CD4-positive, alpha-beta T cell treated with Interleukin-21 for 1 hour (primary cell): ENCODE results near the gene TULP4.
"Not testable (repeated sequence)": the region's sequence is repeated elsewhere in the genome, so short reads cannot be mapped to it uniquely, and the experiment has no call there.

Source experiments
- DNase-seq: peaks from one replicate; pipeline ENCODE4 v3.0.0-alpha.2; 2020

Gene TULP4

DNA sequence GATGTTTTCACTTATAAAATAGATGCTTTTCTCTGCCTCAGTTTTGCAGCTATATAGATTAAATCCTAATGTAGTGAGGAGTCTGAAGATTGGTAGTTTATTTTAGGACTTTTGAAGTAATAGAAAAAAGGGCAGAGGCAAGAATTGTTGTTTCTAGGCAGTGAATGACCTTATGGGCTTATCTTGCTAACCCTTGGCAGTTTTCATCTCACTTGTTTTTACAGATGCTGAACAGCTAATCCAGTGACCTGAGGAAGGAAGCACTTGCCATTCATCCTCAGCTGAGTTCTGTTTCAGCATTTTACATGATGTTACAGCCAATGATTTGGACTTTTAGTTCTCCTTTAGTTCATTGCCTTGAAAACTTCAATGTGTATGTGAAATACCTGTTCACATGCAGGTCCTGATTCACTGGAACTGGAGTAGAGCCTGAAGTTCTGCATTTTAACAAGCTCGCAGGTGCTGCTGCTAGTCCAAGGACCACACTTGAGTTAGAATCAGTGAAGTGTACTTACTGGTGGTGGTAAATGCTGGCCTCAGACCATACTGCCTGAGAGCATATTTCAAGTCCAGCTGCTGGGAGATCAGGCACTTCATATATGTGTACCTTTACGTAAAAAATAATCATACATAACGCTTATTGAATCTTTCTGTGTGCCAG is 86.9 kb downstream of the TULP4 start:
- DNase-seq = no peak

DNA sequence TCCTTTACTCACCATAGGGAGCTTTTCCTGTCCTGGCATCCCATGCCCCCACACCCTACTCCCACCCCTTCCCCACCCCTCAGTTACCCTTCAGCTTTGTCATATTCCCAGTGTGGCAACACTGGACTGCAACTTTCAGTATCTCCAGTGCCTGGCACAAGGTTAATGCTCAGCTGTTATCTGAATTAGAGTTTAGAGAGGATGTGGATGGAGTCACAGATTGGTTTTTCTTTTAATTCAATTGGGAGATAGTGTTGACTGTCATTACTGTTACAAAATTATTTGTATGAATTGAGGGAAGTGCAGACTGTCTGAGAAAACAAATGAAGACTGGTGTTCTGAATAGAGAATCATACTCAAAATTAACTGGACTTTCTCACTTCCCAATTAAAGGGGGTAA is 89.9 kb downstream of the TULP4 start:
- no peak for DNase-seq

DNA sequence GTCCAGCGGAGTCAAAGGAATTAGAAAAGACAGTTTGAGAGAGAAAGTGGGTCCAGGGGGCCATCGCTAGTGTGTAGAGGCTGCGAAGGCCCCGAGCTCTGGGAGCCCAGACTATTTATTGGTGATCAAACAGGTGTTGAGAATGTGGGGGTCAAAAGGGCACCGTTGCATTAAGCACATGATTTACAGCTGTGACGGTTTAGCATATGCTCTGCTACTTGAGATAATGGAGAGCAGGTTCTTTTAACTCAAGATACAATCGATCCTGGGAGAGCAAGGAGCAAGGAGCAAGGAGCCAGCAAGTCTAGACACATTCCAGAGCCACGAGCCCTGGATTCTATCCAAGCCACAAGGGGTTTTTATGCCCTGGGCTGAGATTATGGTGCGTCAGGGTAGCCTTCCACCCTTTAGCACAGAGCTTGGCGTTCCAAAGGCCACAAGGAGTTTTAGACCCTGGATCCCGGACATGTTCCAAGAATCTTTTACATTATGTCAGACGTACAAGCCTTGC is 93.1 kb downstream of the TULP4 start:
- DNase-seq = not testable (repeated sequence)

DNA sequence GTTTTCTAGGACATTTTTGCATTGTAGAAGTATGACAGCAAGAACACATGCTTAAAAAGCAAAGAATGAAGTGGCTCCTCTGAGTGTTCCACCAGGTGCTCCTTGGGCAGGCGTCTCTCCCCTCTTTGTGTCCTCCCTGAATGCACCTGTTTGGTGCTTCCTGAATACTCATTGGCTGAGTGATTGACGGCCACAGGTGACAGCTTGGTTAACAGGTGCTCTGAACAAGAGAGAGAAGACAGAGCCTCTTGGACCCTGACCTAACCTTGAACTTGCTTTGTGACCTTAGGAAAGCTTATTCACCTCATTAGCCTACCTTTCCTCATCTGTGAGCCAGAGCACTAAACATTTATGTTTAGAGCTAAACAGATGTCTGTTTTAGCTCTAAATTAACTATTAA is 93.7 kb downstream of the TULP4 start:
- no peak for DNase-seq

DNA sequence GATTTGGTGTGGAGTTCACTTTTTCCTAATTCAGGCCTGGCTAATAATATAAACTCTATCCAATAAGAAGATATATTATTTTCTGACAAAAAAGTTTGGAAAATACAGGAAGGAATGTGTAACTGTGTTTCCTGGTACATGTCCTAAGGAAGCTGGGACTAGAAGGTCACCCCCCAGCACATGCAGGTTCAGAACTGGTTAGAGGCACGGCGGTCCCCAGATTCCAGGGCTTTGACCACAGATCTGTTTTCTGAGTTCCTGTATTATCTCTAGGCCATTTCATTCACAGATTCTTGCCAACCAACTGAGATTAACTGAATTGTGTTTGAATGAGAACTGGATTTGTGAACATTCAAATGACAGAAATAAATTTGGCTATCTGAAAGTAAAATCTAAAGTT is 94.5 kb downstream of the TULP4 start:
- DNase-seq = no peak

DNA sequence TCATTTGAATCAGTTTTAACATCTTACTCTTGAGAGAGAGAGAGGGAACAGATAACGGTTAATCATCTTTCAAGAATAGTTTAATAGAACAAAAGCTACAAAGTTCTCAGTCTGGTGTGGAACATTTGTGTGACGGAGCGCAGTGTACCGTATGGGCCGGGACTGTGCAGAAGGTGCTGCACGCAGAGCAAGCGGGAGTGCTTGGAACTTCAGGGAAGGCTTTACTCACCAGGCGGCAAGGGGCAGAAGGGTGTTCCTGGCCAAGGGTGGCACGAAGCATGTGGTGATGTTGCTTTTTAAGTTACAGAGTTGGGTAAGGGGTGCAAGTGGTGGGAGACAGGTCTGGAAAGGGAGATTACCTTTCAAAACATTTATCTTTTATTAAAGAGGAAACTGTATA is 95.7 kb downstream of the TULP4 start:
- no peak for DNase-seq

DNA sequence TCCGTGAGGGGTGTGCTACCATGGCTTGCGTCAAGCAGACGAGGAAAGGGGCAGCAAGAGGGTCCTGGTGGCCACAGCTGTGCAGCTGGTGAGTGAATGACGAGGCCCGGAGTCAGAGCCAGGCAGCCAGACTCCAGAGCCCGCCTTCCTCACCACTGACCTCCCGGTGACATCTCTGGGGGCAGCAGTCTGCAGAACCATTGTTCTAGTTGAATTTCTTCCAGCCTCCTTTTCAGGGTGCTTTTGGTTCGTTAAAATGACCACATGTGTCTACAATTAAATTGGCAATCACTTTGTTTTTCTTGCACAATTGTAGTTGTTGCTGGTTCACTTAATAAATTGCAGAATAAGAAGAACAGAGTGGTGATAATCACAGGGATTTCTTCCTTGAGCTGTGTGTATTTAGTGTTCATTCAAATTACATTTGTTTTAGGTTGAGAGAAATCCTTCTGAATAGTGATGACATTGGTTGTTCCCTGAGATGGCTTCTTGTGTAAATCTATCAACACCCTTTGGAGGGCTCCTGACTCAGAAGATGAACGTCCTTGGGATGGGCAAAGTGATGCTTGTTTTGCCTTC is 96.4 kb downstream of the TULP4 start:
- DNase-seq = no peak

DNA sequence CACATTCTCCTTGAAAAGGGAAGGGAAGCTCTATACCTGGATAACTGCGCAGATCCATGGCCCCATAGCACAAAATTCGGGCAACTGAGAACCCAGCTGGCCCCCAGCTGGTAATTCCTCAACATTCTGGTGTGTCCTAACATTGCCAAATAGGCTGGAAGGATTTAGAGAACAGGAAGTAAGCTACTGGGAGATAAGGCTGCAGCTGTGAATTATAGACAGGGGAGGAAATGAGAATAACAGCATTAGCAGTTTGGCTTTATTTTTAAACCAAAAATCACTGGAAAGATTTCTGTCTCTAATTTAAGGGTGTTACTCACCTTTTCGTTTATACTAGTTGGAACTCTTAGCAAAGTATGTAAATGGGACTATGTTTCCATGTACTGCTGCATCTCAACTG is 97.2 kb downstream of the TULP4 start:
- no peak for DNase-seq

DNA sequence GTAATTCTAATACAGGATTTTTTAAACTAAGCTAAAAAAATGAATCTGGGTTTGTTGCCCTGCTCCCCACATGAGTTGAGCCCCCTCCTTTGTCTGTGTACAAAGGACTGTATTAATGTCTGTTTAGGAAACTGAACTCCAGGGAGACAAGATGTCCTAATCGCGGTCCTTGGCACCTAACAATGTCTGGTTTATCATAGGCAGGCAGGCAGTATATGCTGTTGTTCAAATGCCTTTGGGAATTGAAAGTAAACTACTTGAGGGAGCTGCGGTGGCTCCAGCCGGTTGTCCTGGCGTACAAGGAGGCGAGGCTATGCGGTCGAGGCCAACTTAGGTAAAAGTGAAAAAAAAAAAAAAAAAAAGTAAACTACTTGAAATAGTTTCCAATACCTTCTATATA is 98.5 kb downstream of the TULP4 start:
- DNase-seq = no peak

DNA sequence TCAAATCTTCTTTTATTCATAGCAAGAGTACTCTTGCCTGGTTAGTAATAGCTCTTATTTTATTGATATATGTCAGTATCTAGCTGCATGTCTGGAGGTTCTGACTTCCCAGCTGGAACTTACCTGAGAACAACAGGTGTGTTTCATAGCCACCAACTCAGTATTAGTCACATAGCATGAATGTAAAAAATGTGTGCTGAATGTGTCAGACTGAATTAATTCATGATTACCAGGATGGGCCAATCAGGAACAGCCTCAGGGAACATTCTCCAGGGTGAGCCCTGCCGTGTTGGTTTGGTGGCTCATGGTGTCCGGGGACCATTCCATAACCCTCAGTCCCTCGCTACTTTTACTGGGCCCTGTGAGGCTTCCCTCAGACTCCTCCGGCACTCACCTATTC is 99.7 kb downstream of the TULP4 start:
- DNase-seq = no peak

DNA sequence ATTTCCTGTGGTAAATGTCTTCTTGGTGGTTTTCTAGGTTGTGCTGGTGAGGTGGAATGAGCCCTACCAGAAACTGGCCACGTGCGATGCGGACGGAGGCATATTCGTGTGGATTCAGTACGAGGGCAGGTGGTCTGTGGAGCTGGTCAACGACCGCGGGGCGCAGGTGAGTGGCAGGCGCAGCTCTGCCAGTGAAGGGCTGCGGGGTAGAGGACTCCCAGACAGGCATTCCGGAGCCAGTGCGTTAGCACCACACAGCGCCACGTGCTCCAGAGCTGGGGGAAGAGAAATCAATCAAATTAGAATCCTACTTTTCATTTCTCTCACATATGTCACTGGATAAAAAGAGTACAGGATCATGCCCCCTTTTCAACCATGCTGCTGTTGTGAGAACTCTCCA is 100.8 kb downstream of the TULP4 start:
- no peak for DNase-seq

DNA sequence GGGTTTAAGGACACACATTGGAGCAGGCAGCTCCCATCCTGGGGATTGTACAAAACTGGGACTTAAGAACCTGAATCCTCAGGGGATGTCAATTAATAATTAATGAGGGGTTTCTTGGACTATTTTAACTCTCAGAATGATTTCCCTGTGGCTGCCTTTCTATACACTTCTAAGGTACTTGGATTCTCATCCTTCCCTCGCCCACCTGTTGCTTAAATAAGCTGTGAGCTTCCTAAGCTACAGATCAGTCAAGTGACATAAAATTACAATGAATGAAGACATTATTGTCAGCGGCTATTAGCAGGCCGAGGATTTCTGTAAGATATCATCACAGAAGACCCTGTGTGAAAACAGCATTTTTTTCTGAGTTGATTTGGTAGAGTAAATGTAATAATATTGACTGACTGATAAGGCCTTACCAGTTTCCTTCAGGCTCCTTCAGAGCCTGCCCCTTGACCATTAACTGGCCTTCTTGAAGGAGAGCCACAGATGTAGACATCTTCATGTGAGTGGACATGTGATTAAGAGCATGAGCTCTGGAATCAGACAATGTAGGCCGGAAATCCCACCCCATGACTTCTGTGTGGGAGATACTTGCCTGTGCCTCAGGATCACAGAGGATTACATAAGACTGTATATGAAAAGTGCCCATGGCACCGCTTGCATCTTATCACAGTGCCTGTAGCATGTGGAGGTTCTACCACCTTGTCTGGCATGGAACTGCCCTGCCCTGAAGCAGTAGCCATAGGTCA is 101.7 kb downstream of the TULP4 start:
- DNase-seq = no peak

DNA sequence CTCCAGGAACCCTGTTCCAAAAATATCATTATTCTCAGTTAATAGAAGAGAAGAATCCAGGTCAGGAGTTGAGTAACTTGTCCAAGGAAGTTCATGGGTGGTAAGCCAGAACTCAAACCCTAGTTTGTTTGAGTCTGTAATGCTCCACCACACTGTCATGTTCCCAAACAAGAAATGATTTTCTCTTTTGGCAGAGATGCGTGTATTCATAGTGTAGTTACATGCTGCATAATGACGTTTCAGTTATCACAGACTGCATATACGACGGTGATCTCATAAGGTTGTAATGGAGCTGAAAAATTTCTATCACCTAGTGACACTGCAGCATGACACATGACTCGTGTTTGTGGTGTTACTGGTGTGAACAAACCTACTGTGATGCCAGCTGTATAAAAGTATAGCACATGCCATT is 102.6 kb downstream of the TULP4 start:
- no peak for DNase-seq

DNA sequence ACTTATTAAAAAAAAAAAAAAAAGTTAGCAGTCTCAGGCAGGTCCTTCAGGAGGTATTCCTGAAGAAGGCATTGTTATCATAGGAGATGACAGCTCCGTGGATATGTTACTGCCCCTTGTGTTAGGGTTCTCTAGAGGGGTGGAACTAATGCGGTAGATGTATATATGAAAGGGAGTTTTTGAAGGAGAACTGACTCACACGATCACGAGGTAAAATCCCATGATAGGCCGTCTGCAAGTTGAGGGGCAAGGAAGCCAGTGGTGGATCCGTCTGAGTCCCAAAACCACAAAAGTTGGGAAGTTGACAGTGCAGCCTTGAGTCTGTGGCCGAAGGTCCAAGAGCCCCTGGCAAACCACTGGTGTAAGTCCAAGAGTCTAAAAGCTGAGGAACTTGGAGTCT is 103.4 kb downstream of the TULP4 start:
- DNase-seq = no peak

DNA sequence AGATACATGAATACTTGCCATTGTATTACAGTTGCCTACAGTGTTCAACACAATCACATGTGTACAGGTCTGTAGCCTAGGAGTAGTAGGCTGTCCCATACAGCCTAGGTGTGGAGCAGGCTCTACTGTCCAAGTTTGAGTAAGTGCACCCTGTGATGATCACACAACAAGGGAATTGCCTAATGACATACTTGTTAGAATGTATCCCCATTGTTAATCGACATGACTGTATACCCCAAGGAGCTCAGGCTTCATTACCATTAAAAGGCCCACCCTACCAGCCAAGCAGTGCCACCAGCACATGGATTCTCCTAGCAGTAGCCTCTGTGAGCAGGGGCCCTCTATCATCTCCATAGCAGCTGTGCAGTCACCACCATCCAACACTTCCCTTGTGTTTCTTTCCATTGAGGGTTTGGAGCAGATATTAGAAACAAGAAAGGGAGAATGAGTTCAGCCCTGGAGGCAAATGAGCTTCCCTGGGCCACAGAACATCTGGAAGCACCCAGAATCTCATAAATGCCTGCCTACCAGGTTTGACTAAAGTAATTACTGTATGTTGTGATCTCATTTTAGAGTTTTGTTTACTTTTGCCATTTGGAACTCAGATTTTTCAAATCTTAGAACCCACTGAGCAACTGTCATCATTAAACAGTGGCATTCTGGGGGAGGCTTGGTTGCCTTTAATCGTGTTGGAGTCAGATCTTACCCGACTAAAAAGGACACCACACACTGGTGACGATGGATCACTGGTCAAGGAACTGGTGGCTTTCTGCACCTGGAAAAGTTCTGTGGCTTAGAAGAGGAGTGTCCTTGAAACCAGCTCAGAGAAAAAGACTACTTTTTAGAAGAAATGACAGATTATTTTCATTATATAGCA is 104.9 kb downstream of the TULP4 start:
- no peak for DNase-seq

DNA sequence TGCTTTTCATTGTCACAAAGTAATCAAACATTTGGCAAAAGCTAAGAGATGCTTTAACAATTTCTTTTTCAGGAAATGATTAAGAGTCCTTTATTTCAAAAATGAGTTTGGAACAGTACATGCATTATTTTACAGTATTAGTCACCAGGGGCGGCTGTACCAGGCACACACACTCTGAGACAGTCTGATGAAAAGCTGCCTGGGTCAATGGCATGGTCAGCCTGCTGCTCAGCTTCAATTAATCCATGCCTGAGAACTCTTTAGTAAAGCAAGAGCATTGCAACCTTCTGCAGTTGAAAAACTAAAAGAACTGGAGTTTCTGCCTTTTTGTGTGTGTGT is 105.5 kb downstream of the TULP4 start:
- DNase-seq = no peak

DNA sequence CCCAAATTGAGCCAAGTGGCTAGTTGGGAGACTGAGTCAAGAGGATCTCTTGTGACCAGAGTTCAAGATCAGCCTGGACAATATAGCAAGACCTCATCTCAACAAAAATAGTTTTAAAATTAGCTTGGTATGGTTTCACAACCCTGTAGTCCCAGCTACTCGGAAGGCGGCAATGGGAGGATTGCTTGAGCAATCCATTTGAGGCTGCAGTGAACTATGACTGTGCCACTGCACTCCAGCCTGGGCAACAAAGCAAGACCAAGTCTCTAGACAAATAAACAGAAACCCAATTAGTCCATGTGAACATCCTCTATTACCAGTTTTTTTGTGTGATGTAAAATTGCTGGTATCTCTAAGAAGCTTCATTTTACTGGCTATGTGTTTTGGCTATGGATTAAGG is 106.2 kb downstream of the TULP4 start:
- DNase-seq = no peak

DNA sequence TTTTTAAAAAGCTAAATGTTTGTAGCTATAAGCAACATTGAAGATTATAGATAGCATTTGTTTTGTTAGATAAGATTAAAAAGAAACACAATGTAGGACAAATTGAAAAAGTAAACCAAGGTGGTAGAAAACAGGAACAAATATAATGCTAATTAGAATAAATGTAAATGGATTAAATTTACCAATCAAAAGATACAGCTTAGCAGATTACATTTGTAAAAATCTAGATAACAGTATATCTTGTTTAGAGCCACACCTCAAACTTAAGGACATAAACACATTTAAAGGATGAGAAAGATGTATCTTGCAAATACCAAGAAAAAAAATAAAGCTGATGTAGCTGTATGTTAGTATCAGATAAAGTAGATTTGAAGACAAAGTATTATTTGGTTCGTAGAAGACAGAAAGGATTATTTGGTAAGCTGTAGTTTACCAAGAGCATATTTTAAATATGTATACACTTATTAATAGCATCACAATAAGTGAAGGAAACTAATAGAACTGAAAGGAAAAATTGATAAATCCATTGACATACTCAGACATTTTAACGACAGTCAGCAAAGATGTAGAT is 107.2 kb downstream of the TULP4 start:
- no peak for DNase-seq

DNA sequence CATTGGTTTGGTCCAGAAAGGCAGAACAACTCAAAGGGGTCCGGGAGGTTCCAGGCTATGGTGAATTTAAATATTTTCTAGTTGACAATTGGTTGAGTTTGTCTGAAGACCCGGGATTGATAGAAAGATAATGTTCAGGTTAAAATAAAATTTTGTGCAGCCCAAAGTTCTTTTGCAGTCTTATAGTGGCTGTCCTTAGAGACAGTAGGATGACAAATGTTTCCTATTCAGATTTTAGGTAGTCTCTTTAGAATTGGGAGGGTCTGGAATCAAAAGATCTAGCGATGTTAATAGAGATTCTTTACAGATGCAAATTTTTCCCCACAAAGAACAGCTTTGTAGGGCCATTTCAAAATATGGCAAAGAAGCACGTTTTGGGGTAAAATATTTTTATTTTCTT is 109.1 kb downstream of the TULP4 start:
- no peak for DNase-seq

DNA sequence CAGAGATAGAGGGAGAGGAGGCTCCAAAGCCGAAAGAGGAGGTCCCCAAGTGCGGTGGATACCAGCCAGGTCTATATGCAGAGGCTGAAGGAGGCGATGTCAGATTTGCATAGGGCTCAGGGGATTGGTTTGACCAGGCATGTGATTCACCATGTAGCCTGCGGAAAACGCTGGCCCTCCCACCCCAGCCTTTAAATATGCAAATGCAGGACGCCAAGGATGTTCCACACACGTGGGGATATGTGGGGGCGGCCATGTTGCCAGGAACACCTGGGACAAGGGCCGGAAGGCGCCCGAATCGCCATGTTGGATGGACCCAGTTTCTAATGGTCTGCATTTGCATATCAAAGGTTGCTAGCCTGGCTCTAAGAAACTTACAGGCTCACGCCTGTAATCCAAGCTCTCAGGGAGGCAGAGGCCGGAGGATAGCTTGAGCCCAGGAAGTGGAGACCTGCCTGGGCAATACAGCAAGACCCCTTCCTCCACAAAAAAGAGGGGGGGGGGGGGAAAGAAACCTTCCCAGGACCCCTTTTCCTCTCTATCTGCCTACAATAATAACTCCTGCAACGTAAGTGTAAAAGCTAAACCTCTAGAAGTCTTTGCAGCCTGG is 110.5 kb downstream of the TULP4 start:
- DNase-seq = no peak

DNA sequence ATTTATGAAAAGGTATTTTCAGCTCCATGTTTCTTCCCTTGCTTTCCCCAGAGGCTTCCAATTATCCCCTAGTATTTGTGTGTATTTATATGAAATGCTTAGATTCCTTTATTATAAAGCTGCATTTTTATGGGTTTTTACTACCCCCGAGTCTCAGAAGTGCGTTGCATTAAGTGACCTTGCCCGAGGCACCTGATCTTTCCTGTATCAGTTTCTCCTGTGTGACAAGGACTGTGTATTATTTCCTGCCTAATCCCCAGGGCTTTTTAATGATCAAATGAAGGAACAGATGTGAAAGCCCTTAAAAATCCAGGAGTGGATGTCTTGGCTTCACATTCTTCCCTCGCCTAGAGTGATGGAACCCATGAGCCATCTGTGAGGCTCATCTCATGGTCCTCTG is 118.8 kb downstream of the TULP4 start:
- no peak for DNase-seq

DNA sequence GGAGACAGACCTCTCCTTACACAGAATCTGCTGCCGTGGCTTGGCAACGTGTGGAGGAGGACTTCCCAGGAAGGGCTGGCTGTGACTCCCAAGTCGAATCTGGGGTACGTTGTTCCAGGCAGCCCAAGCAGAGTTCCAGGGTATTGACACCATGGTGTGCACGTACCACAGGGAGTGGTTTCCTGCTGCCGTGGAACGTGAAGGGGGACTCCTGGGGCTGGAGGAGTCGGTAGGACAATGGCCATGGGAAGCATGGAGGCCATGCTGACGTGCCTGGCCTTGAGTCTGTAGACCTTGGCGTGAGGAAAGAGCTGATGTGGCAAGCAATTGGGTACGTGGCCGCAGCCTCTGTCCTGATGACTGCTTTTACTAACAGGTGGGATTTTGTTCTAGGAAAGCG is 119.3 kb downstream of the TULP4 start:
- no peak for DNase-seq

DNA sequence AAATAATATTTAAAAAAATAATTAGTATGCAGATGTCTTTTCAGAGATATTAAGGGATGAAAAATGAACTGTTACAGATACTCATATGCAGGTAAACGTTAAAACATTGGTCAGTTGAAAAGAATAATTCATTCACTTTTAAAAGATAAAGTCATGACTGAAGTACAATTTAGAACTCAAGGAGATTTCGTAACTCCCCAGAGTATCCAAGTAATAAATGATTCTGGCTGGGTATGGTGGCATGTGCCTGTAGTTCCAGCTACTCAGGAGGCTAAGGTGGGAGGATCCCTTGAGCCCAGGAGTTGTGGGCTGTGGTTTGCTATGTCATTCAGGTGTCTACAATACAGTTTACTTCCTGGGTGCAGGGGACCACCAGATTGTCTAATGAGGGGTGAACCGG is 125.3 kb downstream of the TULP4 start:
- no peak for DNase-seq
